ENCODE data around the gene NOXO1. TPM values are rescaled to one million over a fixed set of nuclear protein-coding genes. Genes with fewer than 3 reads are reported as not detected.

The NOXO1 gene
- total and polyA plus RNA-seq, 10 of the 15 experiments (the other 5 are each of a cell fraction or from before 2014, with no cell fraction given) = 0.09 to 0.76 (median 0.26) TPM; not detected in 4

DNA sequence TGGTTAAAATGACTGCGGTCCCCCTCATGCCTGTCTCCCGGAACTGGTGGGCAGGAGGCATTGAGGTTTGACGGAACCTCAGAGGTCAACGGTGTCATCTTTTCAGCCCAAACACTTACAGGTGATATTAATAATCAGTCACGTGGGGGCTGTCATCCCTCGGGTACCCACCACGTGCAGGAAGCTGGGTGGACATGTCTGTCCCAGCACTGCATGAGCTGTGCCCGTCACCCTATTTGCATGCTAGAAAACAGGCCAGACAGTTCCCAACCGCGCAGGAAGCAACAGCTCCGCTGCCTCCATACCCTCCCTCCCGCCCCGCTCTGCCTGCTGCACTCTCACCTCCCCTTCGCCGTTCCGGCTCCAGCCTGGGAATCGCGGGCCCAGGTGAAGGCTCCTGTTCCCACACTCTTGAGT, 9.9 kb upstream of the NOXO1 start (continued):
- 0 out of 2 replicates have a peak, but pooled peaks have one; percentile 5 for TF ChIP-seq IRF4 (IDR thresholded peaks at IDR 0.05; ENCODE audit: low read depth, low read length)
- no peak for TF ChIP-seq SREBF1 (IDR thresholded peaks at IDR 0.05; ENCODE audit: low read length)
- TF ChIP-seq, protein P1, sequence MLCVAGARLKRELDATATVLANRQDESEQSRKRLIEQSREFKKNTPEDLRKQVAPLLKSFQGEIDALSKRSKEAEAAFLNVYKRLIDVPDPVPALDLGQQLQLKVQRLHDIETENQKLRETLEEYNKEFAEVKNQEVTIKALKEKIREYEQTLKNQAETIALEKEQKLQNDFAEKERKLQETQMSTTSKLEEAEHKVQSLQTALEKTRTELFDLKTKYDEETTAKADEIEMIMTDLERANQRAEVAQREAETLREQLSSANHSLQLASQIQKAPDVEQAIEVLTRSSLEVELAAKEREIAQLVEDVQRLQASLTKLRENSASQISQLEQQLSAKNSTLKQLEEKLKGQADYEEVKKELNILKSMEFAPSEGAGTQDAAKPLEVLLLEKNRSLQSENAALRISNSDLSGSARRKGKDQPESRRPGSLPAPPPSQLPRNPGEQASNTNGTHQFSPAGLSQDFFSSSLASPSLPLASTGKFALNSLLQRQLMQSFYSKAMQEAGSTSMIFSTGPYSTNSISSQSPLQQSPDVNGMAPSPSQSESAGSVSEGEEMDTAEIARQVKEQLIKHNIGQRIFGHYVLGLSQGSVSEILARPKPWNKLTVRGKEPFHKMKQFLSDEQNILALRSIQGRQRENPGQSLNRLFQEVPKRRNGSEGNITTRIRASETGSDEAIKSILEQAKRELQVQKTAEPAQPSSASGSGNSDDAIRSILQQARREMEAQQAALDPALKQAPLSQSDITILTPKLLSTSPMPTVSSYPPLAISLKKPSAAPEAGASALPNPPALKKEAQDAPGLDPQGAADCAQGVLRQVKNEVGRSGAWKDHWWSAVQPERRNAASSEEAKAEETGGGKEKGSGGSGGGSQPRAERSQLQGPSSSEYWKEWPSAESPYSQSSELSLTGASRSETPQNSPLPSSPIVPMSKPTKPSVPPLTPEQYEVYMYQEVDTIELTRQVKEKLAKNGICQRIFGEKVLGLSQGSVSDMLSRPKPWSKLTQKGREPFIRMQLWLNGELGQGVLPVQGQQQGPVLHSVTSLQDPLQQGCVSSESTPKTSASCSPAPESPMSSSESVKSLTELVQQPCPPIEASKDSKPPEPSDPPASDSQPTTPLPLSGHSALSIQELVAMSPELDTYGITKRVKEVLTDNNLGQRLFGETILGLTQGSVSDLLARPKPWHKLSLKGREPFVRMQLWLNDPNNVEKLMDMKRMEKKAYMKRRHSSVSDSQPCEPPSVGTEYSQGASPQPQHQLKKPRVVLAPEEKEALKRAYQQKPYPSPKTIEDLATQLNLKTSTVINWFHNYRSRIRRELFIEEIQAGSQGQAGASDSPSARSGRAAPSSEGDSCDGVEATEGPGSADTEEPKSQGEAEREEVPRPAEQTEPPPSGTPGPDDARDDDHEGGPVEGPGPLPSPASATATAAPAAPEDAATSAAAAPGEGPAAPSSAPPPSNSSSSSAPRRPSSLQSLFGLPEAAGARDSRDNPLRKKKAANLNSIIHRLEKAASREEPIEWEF (IDR thresholded peaks at IDR 0.05; ENCODE audit: insufficient replicate concordance, low read depth, low read length) = no peak
- TF ChIP-seq NFYA (IDR thresholded peaks at IDR 0.05; ENCODE audit: borderline replicate concordance, low read depth, low read length) = no peak
- TF ChIP-seq LARP7 (IDR thresholded peaks at IDR 0.05) = no peak
- peak; percentile 2 for TF ChIP-seq SP1 (IDR thresholded peaks at IDR 0.05; ENCODE audit: low read depth, low read length)
- TF ChIP-seq RAD21 (IDR thresholded peaks at IDR 0.05; ENCODE audit: insufficient read depth, low read depth, low read length) = no peak
- TF ChIP-seq CBX5 (IDR thresholded peaks at IDR 0.05; ENCODE audit: low read depth) = no peak
- TF ChIP-seq CHD2 (IDR thresholded peaks at IDR 0.05; ENCODE audit: borderline replicate concordance, low read depth, low read length) = no peak
- no peak for TF ChIP-seq RBBP5 (conservative IDR thresholded peaks at IDR 0.05)
- peak; percentile 15; the same call in 1 of the 2 replicates for TF ChIP-seq NBN (IDR thresholded peaks at IDR 0.05)
- TF ChIP-seq TCF12 (IDR thresholded peaks at IDR 0.05; ENCODE audit: low read depth, low read length) = 0 out of 2 replicates have a peak, but pooled peaks have one; percentile 9
- TF ChIP-seq EZH2 (IDR thresholded peaks at IDR 0.05; ENCODE audit: borderline replicate concordance, control insufficient read depth, low read depth, low read length) = no peak
- TF ChIP-seq GATAD2B (conservative IDR thresholded peaks at IDR 0.05; ENCODE audit: low read depth) = no peak
- no peak for TF ChIP-seq ESRRA (IDR thresholded peaks at IDR 0.05; ENCODE audit: low read length)
- no peak for TF ChIP-seq DPF2 (IDR thresholded peaks at IDR 0.05)
- TF ChIP-seq ZNF207 (IDR thresholded peaks at IDR 0.05; ENCODE audit: borderline replicate concordance) = no peak
- peak; percentile 99 for TF ChIP-seq NR2F1 (conservative IDR thresholded peaks at IDR 0.05)
- TF ChIP-seq CBX3 (IDR thresholded peaks at IDR 0.05; ENCODE audit: borderline replicate concordance, low read depth) = no peak
- no peak for TF ChIP-seq SPI1 (IDR thresholded peaks at IDR 0.05; ENCODE audit: borderline replicate concordance, insufficient read depth, low read depth, low read length)
- no peak for TF ChIP-seq ZNF24 (IDR thresholded peaks at IDR 0.05)
- TF ChIP-seq, protein P2, sequence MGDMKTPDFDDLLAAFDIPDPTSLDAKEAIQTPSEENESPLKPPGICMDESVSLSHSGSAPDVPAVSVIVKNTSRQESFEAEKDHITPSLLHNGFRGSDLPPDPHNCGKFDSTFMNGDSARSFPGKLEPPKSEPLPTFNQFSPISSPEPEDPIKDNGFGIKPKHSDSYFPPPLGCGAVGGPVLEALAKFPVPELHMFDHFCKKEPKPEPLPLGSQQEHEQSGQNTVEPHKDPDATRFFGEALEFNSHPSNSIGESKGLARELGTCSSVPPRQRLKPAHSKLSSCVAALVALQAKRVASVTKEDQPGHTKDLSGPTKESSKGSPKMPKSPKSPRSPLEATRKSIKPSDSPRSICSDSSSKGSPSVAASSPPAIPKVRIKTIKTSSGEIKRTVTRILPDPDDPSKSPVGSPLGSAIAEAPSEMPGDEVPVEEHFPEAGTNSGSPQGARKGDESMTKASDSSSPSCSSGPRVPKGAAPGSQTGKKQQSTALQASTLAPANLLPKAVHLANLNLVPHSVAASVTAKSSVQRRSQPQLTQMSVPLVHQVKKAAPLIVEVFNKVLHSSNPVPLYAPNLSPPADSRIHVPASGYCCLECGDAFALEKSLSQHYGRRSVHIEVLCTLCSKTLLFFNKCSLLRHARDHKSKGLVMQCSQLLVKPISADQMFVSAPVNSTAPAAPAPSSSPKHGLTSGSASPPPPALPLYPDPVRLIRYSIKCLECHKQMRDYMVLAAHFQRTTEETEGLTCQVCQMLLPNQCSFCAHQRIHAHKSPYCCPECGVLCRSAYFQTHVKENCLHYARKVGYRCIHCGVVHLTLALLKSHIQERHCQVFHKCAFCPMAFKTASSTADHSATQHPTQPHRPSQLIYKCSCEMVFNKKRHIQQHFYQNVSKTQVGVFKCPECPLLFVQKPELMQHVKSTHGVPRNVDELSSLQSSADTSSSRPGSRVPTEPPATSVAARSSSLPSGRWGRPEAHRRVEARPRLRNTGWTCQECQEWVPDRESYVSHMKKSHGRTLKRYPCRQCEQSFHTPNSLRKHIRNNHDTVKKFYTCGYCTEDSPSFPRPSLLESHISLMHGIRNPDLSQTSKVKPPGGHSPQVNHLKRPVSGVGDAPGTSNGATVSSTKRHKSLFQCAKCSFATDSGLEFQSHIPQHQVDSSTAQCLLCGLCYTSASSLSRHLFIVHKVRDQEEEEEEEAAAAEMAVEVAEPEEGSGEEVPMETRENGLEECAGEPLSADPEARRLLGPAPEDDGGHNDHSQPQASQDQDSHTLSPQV (IDR thresholded peaks at IDR 0.05) = no peak
- TF ChIP-seq ZNF384 (IDR thresholded peaks at IDR 0.05; ENCODE audit: borderline replicate concordance, low read depth, low read length) = no peak
- peak; percentile 40; the same call in 1 of the 2 replicates for TF ChIP-seq IKZF1 (conservative IDR thresholded peaks at IDR 0.05)
- TF ChIP-seq NR2C2 (IDR thresholded peaks at IDR 0.05; ENCODE audit: borderline replicate concordance, control insufficient read depth, insufficient read length, low read depth) = no peak

Data from GM12878 (cell line).